B cell (primary cell): Measurements from ENCODE around the gene EVC. TPM values are rescaled to one million over a fixed set of nuclear protein-coding genes. Genes with fewer than 3 reads are reported as not detected.

ENCODE experiments used
- ATAC-seq: fragments of 200-7000 bp; cut with Tn5 transposase; one replicate; pipeline ENCODE4 v1.10.0; 2021; ENCODE audit warnings: low read depth, mild to moderate bottlenecking, moderate number of reproducible peaks, moderate library complexity
- CTCF ChIA-PET: fragments of 350-600 bp; sonication (Branson Sonifier 250); formaldehyde crosslinking; loops from one replicate; lab custom pipeline; 2021; ENCODE audit warnings: antibody characterized with exemption, inconsistent platforms; lab: Charles Lee
- POLR2A ChIA-PET: fragments of 350-600 bp; sonication (Branson Sonifier 250); formaldehyde crosslinking; loops from one replicate; lab custom pipeline; 2021; ENCODE audit warnings: antibody characterized with exemption; lab: Charles Lee
- DNase-seq: peaks from one replicate; pipeline ENCODE4 v3.0.0; 2013
- H2AFZ ChIP-seq: 2 replicates; pipeline ENCODE4 v1.6.1; 2012; ENCODE audit warnings: mild to moderate bottlenecking, low read depth, low read length; ENCODE audit not compliant: insufficient read depth, poor library complexity, severe bottlenecking
- H3K27ac ChIP-seq, 2 donors: 1 replicate in 1 of 2; 2 replicates in 1 of 2; pipeline ENCODE4 v1.5.1; 2012 to 2013; ENCODE audit warnings: low read length in 2 of 2, mild to moderate bottlenecking in 2 of 2, moderate library complexity in 1 of 2
- H3K27me3 ChIP-seq, 4 experiments: fragments of 200-600 bp in 1 of 4; sonication (generic) in 1 of 4; replicated peaks in 1 of 4; 1 replicate in 2 of 4; 2 replicates in 2 of 4; pipeline versions ENCODE4 v1.6.1 to v1.7.0; 2013 to 2016; ENCODE audit warnings: low read length in 3 of 4, mild to moderate bottlenecking in 2 of 4, mixed read lengths in 1 of 4, moderate library complexity in 1 of 4; ENCODE audit not compliant: insufficient read depth in 4 of 4, control insufficient read depth in 3 of 4; ENCODE audit errors: control extremely low read depth in 1 of 4
- H3K36me3 ChIP-seq, 2 experiments: replicated peaks in 1 of 2; 1 replicate in 1 of 2; 2 replicates in 1 of 2; pipeline versions ENCODE4 v1.6.1 to v1.7.1; 2013; ENCODE audit warnings: low read length in 1 of 2; ENCODE audit not compliant: insufficient read depth in 2 of 2, control insufficient read depth in 1 of 2; ENCODE audit errors: control extremely low read depth in 1 of 2, extremely low read depth in 1 of 2
- H3K4me1 ChIP-seq, 2 donors: fragments of 200-600 bp in 1 of 2; sonication (generic) in 1 of 2; 1 replicate in 1 of 2; 2 replicates in 1 of 2; pipeline versions ENCODE4 v1.5.1 to v1.6.1; 2013 to 2017; ENCODE audit warnings: low read length in 2 of 2; ENCODE audit not compliant: control insufficient read depth in 2 of 2, insufficient read depth in 2 of 2
- H3K4me2 ChIP-seq: replicated peaks from 2 replicates; pipeline ENCODE3; 2012; ENCODE audit warnings: mild to moderate bottlenecking, low read depth, low read length; ENCODE audit not compliant: poor library complexity, severe bottlenecking
- H3K4me3 ChIP-seq, 5 experiments: fragments of 200-600 bp in 1 of 5; sonication (generic) in 1 of 5; 1 replicate in 3 of 5; 2 replicates in 2 of 5; pipeline versions ENCODE4 v1.5.1 to v1.7.0; 2011 to 2016; ENCODE audit warnings: low read length in 4 of 5, mild to moderate bottlenecking in 4 of 5, low read depth in 2 of 5, control low read depth in 1 of 5, moderate library complexity in 1 of 5; ENCODE audit not compliant: insufficient read depth in 1 of 5; ENCODE audit errors: control extremely low read depth in 1 of 5, extremely low read depth in 1 of 5
- H3K79me2 ChIP-seq: fragments of 200-600 bp; sonication (generic); one replicate; pipeline ENCODE4 v1.6.0; 2016; ENCODE audit warnings: low read length; ENCODE audit not compliant: control insufficient read depth, insufficient read depth
- H3K9ac ChIP-seq: fragments of 200-600 bp; sonication (generic); 2 replicates; pipeline ENCODE4 v1.6.1; 2017; ENCODE audit warnings: mild to moderate bottlenecking, low read length, moderate library complexity
- H3K9me3 ChIP-seq, 3 donors: one replicate each; pipeline versions ENCODE4 v1.6.1 to v1.7.1; 2013; ENCODE audit warnings: low read length in 2 of 3; ENCODE audit not compliant: control insufficient read depth in 2 of 3, insufficient read depth in 1 of 3; ENCODE audit errors: control extremely low read depth in 1 of 3
- H4K20me1 ChIP-seq: 2 replicates; pipeline ENCODE4 v1.6.0; 2012; ENCODE audit warnings: mild to moderate bottlenecking, low read length; ENCODE audit not compliant: insufficient read depth, control insufficient read depth, poor library complexity, severe bottlenecking
- H3K27ac Mint-ChIP-seq: one replicate; pipeline ENCODE4 v1.8.0; 2021; ENCODE audit warnings: mixed read lengths
- H3K27me3 Mint-ChIP-seq: one replicate; pipeline ENCODE4 v1.8.0; 2021; ENCODE audit warnings: mixed read lengths
- H3K4me1 Mint-ChIP-seq: one replicate; pipeline ENCODE4 v1.8.0; 2021; ENCODE audit warnings: mixed read lengths
- H3K4me3 Mint-ChIP-seq: one replicate; pipeline ENCODE4 v1.8.0; 2021; ENCODE audit warnings: mixed read lengths
- H3K9me3 Mint-ChIP-seq: one replicate; pipeline ENCODE4 v1.8.0; 2022; ENCODE audit warnings: mixed read lengths; ENCODE audit not compliant: insufficient read depth
- CTCF ChIP-seq: fragments of 200-600 bp; IDR thresholded peaks from one replicate; pipeline ENCODE4 v1.8.0; 2022; ENCODE audit warnings: antibody characterized with exemption, mild to moderate bottlenecking
- EZH2 ChIP-seq: IDR thresholded peaks from 2 replicates; pipeline ENCODE4 v1.6.1; 2012; ENCODE audit warnings: borderline replicate concordance, low read depth, mild to moderate bottlenecking, moderate library complexity, low read length; ENCODE audit not compliant: insufficient read depth, poor library complexity, severe bottlenecking
- WGBS: methylation state at CpG from one replicate; pipeline ENCODE4 v1.1.5; 2013; ENCODE audit warnings: missing lambda C conversion rate; ENCODE audit not compliant: insufficient coverage; 5-methylcytosine and 5-hydroxymethylcytosine counted together
- intact Hi-C: fragments of 100-400 bp; cut with micrococcal nuclease; formaldehyde crosslinking; loops from one replicate; pipeline ENCODE4 v1.10.0; 2022
- polyA plus RNA-seq: library from polyadenylated mRNA; depleted of rRNA; stranded (reverse); fragments of >200 nt; gene quantifications from 2 replicates; pipeline ENCODE4 v1.2.3, GENCODE V29; 2012
- total RNA-seq, 2 donors: library from RNA; stranded (reverse); fragments of 120-200 nt in 1 of 2; gene quantifications; 1 replicate in 1 of 2; 2 replicates in 1 of 2; pipeline versions ENCODE4 v1.2.3 to v1.2.4, GENCODE V29; 2013 to 2022

EVC gene
- total and polyA plus RNA-seq, 2 donors (not counting 1 experiment from before 2014, with no cell fraction given) = 1.5 TPM; not detected in 1

- no peaks in the 10 kb centered on the region for H3K4me1 ChIP-seq
- no peak overlapping the region for H2AFZ ChIP-seq
- Mint-ChIP-seq H3K27ac (no peak overlapping the region), H3K9me3 (peaks cover 7% of the 10 kb centered on the region), H3K27me3 (no peaks in the 10 kb centered on the region), H3K4me3 (no peak overlapping the region), H3K4me1 (no peaks in the 10 kb centered on the region)
- no peaks in the 10 kb centered on the region for H4K20me1 ChIP-seq
- TF ChIP-seq EZH2 (no peak), CTCF (no peak)
- no peak overlapping the region for H3K27ac ChIP-seq
- no peaks in the 10 kb centered on the region for H3K27me3 ChIP-seq
- intact Hi-C loops = no loop called here
- no peaks in the 10 kb centered on the region for H3K79me2 ChIP-seq
- ChIA-PET CTCF (no interaction called here), POLR2A (no interaction called here)
- ATAC-seq (no peak), DNase-seq (no peak)
- H3K36me3 ChIP-seq = no peaks in the 10 kb centered on the region
- 13% methylated on average over 1 of the region's 1 CpG for WGBS
- no peak overlapping the region for H3K4me2 ChIP-seq
- H3K9ac ChIP-seq = no peak overlapping the region
- no peak overlapping the region for H3K4me3 ChIP-seq
- H3K9me3 ChIP-seq = peaks cover 0 to 12% (median 11%) of the 10 kb centered on the region in 3 donors
Observed at GRCh38 chr4:5662555-5662954, 48.4 kb upstream of the EVC start.

GRCh38 chr4:5664778-5665177, 46.2 kb upstream of the EVC start:
- H3K36me3 ChIP-seq = no peaks in the 10 kb centered on the region
- H2AFZ ChIP-seq = no peak overlapping the region
- 98% methylated on average over 11 of the region's 12 CpGs for WGBS
- H4K20me1 ChIP-seq = no peaks in the 10 kb centered on the region
- CTCF ChIA-PET = no interaction called here
- no peak overlapping the region for H3K9ac ChIP-seq
- ATAC-seq = no peak
- H3K4me3 Mint-ChIP-seq = no peak overlapping the region
- no peak overlapping the region for H3K4me3 ChIP-seq
- H3K9me3 ChIP-seq = peaks cover 0 to 12% (median 11%) of the 10 kb centered on the region in 3 donors
- H3K27me3 Mint-ChIP-seq = no peaks in the 10 kb centered on the region
- POLR2A ChIA-PET = no interaction called here
- DNase-seq = no peak
- no peaks in the 10 kb centered on the region for H3K27me3 ChIP-seq
- no peaks in the 10 kb centered on the region for H3K79me2 ChIP-seq
- peaks cover 7% of the 10 kb centered on the region for H3K9me3 Mint-ChIP-seq
- no peak overlapping the region for H3K27ac ChIP-seq
- TF ChIP-seq CTCF (no peak), EZH2 (no peak)
- H3K4me1 ChIP-seq = no peaks in the 10 kb centered on the region
- no peaks in the 10 kb centered on the region for H3K4me1 Mint-ChIP-seq
- intact Hi-C loops = no loop called here
- no peak overlapping the region for H3K27ac Mint-ChIP-seq
- H3K4me2 ChIP-seq = no peak overlapping the region
